HG03378 (cell line): ENCODE data around the gene TECR.
"Not testable (repeated sequence)": the region's sequence is repeated elsewhere in the genome, so short reads cannot be mapped to it uniquely, and the experiment has no call there.

Experiments
- ATAC-seq: cut with Tn5 transposase; IDR thresholded peaks from one replicate; pipeline ENCODE4 v1.9.1; 2021; ENCODE audit warnings: mild to moderate bottlenecking, moderate library complexity; ENCODE audit not compliant: unreplicated experiment

Gene TECR

GRCh38 chr19:14559916-14560775 lies 30.8 kb downstream of the TECR start:
- ATAC-seq = no peak

DNA sequence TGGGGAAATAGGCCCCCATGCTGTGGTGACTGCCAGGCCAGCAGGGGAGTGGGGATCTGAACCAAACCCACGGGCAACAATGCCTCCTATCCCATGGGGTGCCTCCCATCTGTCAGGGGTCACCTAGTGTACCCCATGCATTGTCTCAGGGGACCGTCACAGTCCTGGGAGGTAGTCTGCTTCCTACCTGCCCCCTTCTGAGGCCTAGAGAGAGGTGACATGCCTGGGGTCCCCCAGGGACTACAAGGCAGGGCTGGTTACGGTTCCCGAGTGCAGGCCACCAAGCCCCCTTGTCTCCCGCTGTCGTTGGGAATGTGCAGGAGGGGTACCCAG lies 31.3 kb downstream of the TECR start:
- ATAC-seq = no peak

GRCh38 chr19:14561249-14561648 lies 31.9 kb downstream of the TECR start:
- no peak for ATAC-seq

DNA sequence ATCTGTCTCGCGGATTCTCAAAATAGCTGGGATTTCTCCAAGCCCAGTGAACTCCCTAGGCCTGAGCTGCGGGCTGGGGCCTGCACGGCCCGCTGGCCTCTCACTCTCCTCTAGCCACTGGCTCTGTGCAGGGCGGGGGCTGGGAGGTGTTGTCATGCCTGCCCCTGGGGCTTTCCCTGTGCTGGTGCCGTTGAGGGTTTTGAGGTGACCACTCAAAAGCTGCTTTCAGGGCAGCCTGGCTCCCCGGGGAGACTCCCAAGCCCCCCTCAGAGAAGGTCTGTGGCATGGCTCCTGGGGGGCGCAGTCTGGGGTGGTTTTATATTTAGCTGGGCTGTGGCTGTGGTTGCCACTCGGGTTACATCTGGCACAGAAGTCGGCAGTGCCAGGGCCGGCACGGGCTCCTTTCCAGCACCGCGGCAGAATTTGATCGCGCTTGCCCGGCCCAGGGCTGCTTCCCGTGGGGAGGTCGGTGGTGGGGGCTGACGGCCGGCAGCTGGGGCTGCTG lies 32.5 kb downstream of the TECR start:
- no peak for ATAC-seq

- no peak for ATAC-seq
Measured at GRCh38 chr19:14562660-14563589, 33.5 kb downstream of the TECR start.

- no peak for ATAC-seq
Measured at GRCh38 chr19:14563590-14563926, 34.2 kb downstream of the TECR start.

- ATAC-seq = no peak
Measured at GRCh38 chr19:14563989-14564651, 34.7 kb downstream of the TECR start.

GRCh38 chr19:14564652-14565297 lies 35.4 kb downstream of the TECR start:
- ATAC-seq = not testable (repeated sequence)

DNA sequence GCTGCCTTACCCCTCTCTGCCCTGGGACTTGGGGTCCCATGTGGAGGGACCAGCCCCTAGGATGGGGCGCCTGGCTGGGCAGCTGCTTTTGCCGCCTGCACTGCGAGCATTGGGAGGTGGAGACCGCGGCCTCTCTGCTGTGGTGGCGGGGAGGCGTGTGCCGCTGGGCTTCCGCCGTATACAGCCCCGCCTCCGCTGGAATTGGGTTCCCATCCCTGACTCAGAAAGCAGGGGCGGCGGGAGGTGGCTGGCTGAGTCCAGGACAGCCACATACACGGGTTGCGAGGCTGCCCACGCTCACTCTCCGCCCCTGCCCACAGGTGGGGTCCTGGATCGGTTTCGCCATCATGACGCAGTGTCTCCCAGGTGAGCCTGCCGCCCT lies 35.9 kb downstream of the TECR start:
- no peak for ATAC-seq

GRCh38 chr19:14565765-14566711 lies 36.6 kb downstream of the TECR start:
- ATAC-seq = no peak

- ATAC-seq = no peak
Measured at GRCh38 chr19:14566712-14567077, 37.3 kb downstream of the TECR start.

GRCh38 chr19:14567079-14567478 lies 37.7 kb downstream of the TECR start:
- ATAC-seq = no peak

DNA sequence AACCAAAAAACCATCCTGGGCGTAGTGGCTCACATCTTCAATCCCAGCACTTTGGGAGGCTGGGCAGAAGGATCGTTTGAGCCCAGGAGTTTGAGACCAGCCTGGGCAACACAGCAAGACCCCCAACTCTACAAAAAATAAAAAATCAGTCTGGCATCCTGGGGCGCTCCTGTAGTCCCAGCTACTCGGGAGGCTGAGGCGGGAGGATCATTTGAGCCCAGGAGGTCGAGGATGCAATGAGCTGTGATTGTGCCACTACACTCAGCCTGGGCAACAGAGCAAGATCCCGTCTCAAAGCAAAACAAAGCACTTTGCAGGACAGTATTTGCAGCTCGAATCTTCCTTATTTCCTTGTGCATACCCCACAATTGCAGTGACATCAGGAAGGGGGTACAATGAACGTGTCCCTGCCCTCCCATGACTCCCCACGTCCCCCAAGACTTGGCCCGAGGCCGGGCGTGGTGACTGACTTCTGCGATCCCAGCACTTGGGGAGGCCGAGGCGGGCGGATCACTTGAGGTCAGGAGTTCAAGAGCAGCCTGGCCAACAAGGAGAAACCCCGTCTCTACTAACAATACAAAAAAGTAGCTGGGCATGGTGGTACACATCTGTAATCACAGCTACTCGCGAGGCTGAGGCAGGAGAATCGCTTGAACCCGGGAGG lies 41.6 kb downstream of the TECR start:
- ATAC-seq = no peak

- ATAC-seq = peak; percentile 78
Measured at GRCh38 chr19:14571695-14572490, 42.5 kb downstream of the TECR start, which contains the start of gene NDUFB7. NDUFB7 (minus strand) TSS chr19:14572066; CDS start chr19:14572000, 66 bp downstream.

- no peak for ATAC-seq
Measured at GRCh38 chr19:14575428-14575980, 46.1 kb downstream of the TECR start.

GRCh38 chr19:14576363-14576762 lies 47.0 kb downstream of the TECR start:
- ATAC-seq = no peak

DNA sequence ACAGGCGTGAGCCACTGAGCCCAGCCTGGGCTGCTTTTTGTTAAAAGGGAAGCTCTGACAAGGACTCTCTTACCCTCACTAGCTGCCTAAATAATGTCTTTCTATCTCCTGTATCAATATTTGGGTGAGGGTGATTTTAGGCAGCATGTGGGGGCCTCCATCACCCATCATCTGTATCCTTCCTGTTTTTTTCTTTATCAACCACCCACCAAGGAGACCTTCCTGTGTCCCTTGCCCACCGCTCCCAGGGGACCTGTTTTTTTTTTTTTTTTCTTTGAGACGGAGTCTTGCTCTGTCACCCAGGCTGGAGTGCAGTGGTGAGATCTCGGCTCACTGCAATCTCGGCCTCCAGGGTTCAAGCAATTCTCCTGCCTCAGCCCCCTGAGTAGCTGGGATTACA lies 47.9 kb downstream of the TECR start:
- ATAC-seq = no peak

DNA sequence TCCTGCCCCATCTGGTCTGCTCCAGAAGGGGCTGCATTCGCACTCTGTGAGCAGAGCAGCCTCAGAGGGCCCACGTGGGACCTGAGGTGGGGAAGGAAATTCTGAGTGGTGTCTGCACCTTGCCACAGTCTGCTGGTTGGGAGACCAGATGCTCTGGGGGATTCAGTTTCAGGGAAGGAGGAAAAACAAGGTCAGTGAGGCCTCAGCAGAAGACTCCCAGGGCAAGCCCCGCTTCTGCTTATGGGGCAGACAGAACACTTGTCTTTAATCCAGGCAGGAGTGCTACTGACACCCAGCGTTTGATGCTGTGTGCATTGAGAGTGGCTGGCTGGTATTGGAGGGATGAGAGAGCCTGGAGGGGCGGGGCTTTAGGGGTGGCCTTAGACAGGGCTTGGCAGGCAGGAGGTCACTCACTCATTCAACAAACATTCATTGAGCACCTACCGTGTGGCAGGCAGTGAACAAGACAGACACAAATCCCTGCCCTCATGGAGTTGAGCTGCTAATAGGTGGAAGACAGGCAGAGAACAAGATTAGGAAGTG lies 48.6 kb downstream of the TECR start:
- no peak for ATAC-seq
